Upper lobe of left lung (tissue), 6 donors: ENCODE results near the gene KRTAP10-4. TPM values are rescaled to one million over a fixed set of nuclear protein-coding genes. Genes with fewer than 3 reads are reported as not detected.

Experiments used
- ATAC-seq, 2 donors: fragments of 200-7000 bp; cut with Tn5 transposase; one replicate each; pipeline ENCODE4 v1.9.1; 2022; ENCODE audit warnings: mild to moderate bottlenecking in 2 of 2, moderate library complexity in 2 of 2; ENCODE audit not compliant: low FRiP score in 2 of 2
- DNase-seq, 2 donors: peaks; one replicate each; pipeline ENCODE4 v3.0.0-alpha.2; 2019 to 2020
- H3K27ac ChIP-seq, 4 donors: fragments of 200-600 bp; sonication (generic); one replicate each; pipeline ENCODE4 v1.5.1; 2016 to 2019
- H3K27me3 ChIP-seq, 4 donors: fragments of 200-600 bp; sonication (generic); one replicate each; pipeline ENCODE4 v1.5.1; 2017 to 2019
- H3K36me3 ChIP-seq, 4 donors: fragments of 200-600 bp; sonication (generic); one replicate each; pipeline ENCODE4 v1.5.1; 2016 to 2019
- H3K4me1 ChIP-seq, 4 donors: fragments of 200-600 bp; sonication (generic); one replicate each; pipeline ENCODE4 v1.5.1; 2018 to 2019
- H3K4me3 ChIP-seq, 4 donors: fragments of 200-600 bp; sonication (generic); one replicate each; pipeline ENCODE4 v1.5.1; 2017 to 2019; ENCODE audit warnings: mild to moderate bottlenecking in 2 of 4, moderate library complexity in 1 of 4
- H3K9me3 ChIP-seq, 4 donors: fragments of 200-600 bp; sonication (generic); one replicate each; pipeline ENCODE4 v1.5.1; 2018 to 2019
- CTCF ChIP-seq, 6 experiments: fragments of 450-650 bp in 4 of 6; fragments of 200-600 bp in 2 of 6; sonication (generic) in 2 of 6; IDR thresholded peaks; one replicate each; pipeline ENCODE4 v1.5.1; 2016 to 2019; ENCODE audit warnings: antibody characterized with exemption in 6 of 6
- EP300 ChIP-seq, 4 donors: sonication (generic); formaldehyde crosslinking; IDR thresholded peaks; one replicate each; pipeline ENCODE4 v1.5.1; 2017; ENCODE audit warnings: antibody characterized with exemption in 4 of 4, control low read depth in 2 of 4
- POLR2A ChIP-seq, 4 donors: fragments of 450-650 bp; IDR thresholded peaks; one replicate each; pipeline ENCODE4 v1.5.1; 2016 to 2017; ENCODE audit warnings: antibody characterized with exemption in 4 of 4, mild to moderate bottlenecking in 2 of 4
- POLR2AphosphoS5 ChIP-seq, 2 donors: sonication (generic); formaldehyde crosslinking; IDR thresholded peaks; one replicate each; pipeline ENCODE4 v1.5.1; 2017; ENCODE audit warnings: antibody characterized with exemption in 2 of 2
- WGBS, 2 donors: methylation state at CpG; one replicate each; pipeline ENCODE4 v1.1.5; 2017 to 2018; 5-methylcytosine and 5-hydroxymethylcytosine counted together
- total RNA-seq, 6 donors: library from RNA; depleted of rRNA in 4 of 6; stranded (reverse); fragments of >200 nt in 4 of 6; gene quantifications; one replicate each; pipeline versions ENCODE4 v1.1.0 to v1.2.1, GENCODE V29; 2016 to 2021
- donor health status: DM: no; HTN: no; CAD: no; lungs with moderate emphysema.
- donor health status: DM: no; HTN: yes; CAD: no; lungs with severe emphysema.

KRTAP10-4 gene
- total RNA-seq, 6 donors from 2014 or later = not detected

- peak; percentile 14 to 25 for DNase-seq
- Histone ChIP-seq H3K4me1 (no peaks in the 10 kb centered on the region), H3K9me3 (no peaks in the 10 kb centered on the region), H3K27ac (no peak overlapping the region), H3K4me3 (no peak overlapping the region), H3K27me3 (no peaks in the 10 kb centered on the region), H3K36me3 (no peaks in the 10 kb centered on the region)
- TF ChIP-seq EP300 (IDR thresholded peaks at IDR 0.05) (no peak), CTCF (IDR thresholded peaks at IDR 0.05) (no peak), POLR2AphosphoS5 (IDR thresholded peaks at IDR 0.05) (no peak), POLR2A (IDR thresholded peaks at IDR 0.05) (no peak)
- WGBS, 2 donors = 84 to 87% methylated on average over 31 to 37 of the region's 37 CpGs
- ATAC-seq = no peak
These were observed 46.2 kb upstream of the KRTAP10-4 start for GRCh38 chr21:44527156-44527982.

- H3K27me3 ChIP-seq = no peaks in the 10 kb centered on the region
- TF ChIP-seq POLR2A (IDR thresholded peaks at IDR 0.05) (no peak), POLR2AphosphoS5 (IDR thresholded peaks at IDR 0.05) (no peak), CTCF (IDR thresholded peaks at IDR 0.05) (no peak), EP300 (IDR thresholded peaks at IDR 0.05) (no peak)
- DNase-seq (peak in 1 of 2 donors; percentile 18), ATAC-seq (no peak)
- H3K36me3 ChIP-seq = no peaks in the 10 kb centered on the region
- no peaks in the 10 kb centered on the region for H3K9me3 ChIP-seq
- H3K4me1 ChIP-seq = no peaks in the 10 kb centered on the region
- no peak overlapping the region for H3K27ac ChIP-seq
- WGBS, 2 donors = 84 to 91% methylated on average over 4 to 17 of the region's 18 CpGs
- no peak overlapping the region for H3K4me3 ChIP-seq
These were observed 45.4 kb upstream of the KRTAP10-4 start for GRCh38 chr21:44527983-44528633.

GRCh38 chr21:44528634-44528995 is 44.9 kb upstream of the KRTAP10-4 start:
- Histone ChIP-seq H3K27me3 (no peaks in the 10 kb centered on the region), H3K4me1 (no peaks in the 10 kb centered on the region), H3K9me3 (no peaks in the 10 kb centered on the region), H3K4me3 (no peak overlapping the region), H3K27ac (no peak overlapping the region), H3K36me3 (no peaks in the 10 kb centered on the region)
- no peak for TF ChIP-seq POLR2A (IDR thresholded peaks at IDR 0.05)
- DNase-seq = peak in 1 of 2 donors; percentile 8
- ATAC-seq = no peak
- 90 to 93% methylated on average over 7 to 10 of the region's 10 CpGs for WGBS, 2 donors

- WGBS, 2 donors = 91 to 92% methylated on average over 17 of the region's 17 CpGs
- Histone ChIP-seq H3K36me3 (no peaks in the 10 kb centered on the region), H3K27me3 (no peaks in the 10 kb centered on the region), H3K4me3 (no peak overlapping the region), H3K4me1 (no peaks in the 10 kb centered on the region), H3K27ac (no peak overlapping the region), H3K9me3 (no peaks in the 10 kb centered on the region)
- ATAC-seq (no peak), DNase-seq (no peak)
- no peak for TF ChIP-seq CTCF (IDR thresholded peaks at IDR 0.05)
- TF ChIP-seq EP300 (IDR thresholded peaks at IDR 0.05) = no peak
- no peak for TF ChIP-seq POLR2AphosphoS5 (IDR thresholded peaks at IDR 0.05)
- no peak for TF ChIP-seq POLR2A (IDR thresholded peaks at IDR 0.05)
These were observed 44.5 kb upstream of the KRTAP10-4 start for GRCh38 chr21:44529011-44529421.

GRCh38 chr21:44529503-44530125 is 43.9 kb upstream of the KRTAP10-4 start:
- no peaks in the 10 kb centered on the region for H3K9me3 ChIP-seq
- no peak for TF ChIP-seq EP300 (IDR thresholded peaks at IDR 0.05)
- no peak for TF ChIP-seq POLR2AphosphoS5 (IDR thresholded peaks at IDR 0.05)
- TF ChIP-seq POLR2A (IDR thresholded peaks at IDR 0.05) = no peak
- TF ChIP-seq CTCF (IDR thresholded peaks at IDR 0.05) = no peak
- WGBS, 2 donors = 76 to 80% methylated on average over 11 to 22 of the region's 23 CpGs
- ATAC-seq (no peak), DNase-seq (peak in 1 of 2 donors; percentile 11)
- no peak overlapping the region for H3K27ac ChIP-seq
- no peaks in the 10 kb centered on the region for H3K4me1 ChIP-seq
- no peaks in the 10 kb centered on the region for H3K36me3 ChIP-seq
- H3K4me3 ChIP-seq = no peak overlapping the region
- no peaks in the 10 kb centered on the region for H3K27me3 ChIP-seq
